SKM-1 (cell line): ENCODE measurements around the gene TLE5.
"Not testable (repeated sequence)": the region's sequence is repeated elsewhere in the genome, so short reads cannot be mapped to it uniquely, and the experiment has no call there.

Experiments used
- DNase-seq: peaks from one replicate; lab custom pipeline; 2025; ENCODE audit not compliant: unreplicated experiment; lab: John Stamatoyannopoulos, UW

TLE5 gene

GRCh38 chr19:3027981-3028304 is 34.4 kb downstream of the TLE5 start:
- no peak for DNase-seq

- no peak for DNase-seq
These were observed 35.0 kb downstream of the TLE5 start for GRCh38 chr19:3027292-3027691.

GRCh38 chr19:3026768-3027167 is 35.5 kb downstream of the TLE5 start:
- DNase-seq: no peak

- no peak for DNase-seq
These were observed 36.8 kb downstream of the TLE5 start for GRCh38 chr19:3025549-3025886.

DNA sequence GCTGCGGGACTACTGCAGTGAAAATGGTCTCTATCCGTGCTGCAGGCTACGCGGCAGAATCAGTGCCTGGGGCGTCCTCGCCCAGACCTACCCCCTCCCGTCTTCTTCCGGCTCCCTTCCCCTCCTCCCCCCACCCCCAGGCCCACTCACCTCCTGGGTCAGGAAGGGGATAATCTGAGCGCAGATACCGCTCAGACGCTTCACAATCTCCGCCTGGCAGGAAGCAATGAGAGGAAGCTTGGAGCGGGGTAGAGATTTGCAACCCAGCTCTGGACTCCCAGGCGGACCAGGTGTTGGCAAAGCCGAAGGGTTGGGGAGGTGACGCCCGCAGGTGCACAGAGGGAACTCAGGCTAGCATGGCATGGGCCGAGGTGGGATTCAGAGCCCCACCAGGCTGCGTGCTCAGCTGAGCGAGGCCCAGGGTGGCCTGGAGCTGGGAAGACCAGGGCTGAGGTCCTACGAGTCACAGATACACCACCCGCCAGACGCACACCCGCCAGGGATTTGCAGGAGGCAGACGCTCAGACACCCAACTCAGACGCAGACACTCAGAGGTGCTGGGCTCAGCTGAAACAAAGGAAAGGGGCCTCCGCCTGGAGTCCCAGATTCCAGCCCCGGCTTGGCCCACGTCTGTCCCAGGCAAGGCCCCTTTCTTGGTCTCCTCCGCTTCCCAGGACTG is 37.3 kb downstream of the TLE5 start:
- DNase-seq: no peak

DNA sequence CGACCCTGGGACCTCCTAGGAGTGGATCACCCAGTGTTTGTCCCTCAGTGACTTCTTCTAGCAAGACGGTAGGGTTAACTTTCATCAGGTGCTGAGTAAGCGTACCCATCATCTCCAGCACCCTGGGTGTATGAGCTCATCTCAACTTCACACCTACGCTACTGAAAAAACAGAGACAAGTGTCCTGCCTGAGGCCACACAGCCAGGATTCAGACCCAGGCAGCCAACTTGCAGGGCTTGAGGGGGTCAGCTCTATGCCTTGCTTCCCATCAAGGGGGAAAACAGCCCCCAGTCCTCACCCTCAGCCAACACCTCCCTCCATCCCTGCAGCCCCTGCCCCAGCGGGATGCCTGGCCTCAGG is 37.8 kb downstream of the TLE5 start:
- DNase-seq: no peak

- no peak for DNase-seq
These were observed 41.9 kb downstream of the TLE5 start for GRCh38 chr19:3020321-3020960.

DNA sequence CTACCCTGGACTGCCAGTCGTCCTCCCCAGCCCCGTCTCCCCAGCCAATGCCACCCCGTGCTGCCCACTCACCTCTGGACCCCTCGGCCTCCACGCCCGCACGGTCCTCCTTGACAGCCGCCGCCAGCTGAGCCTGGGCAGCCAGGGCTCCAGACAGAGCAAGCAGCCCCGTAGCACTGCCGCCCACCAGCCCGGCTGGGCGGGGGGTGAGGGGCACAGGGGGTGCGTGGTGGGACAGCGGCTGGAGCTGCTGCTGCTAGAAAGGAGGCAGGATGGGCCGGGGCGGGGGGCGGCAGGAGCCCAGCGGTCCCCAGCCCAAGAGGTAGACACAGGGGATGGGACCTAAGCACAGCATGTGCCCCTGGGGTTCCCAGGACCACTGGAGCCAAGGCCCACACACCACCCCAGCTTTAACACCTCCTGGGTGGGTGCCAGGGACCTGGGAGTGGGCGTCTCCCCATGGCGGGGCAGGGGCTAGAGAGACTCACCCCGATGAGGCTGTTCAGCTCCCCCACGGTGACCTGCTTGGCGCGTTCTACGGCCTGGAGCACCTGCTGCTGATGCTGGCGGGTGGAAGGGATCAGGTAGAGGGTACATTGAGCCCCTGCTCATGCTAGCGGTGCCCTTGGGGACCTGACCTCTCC is 43.0 kb downstream of the TLE5 start:
- DNase-seq: no peak

DNA sequence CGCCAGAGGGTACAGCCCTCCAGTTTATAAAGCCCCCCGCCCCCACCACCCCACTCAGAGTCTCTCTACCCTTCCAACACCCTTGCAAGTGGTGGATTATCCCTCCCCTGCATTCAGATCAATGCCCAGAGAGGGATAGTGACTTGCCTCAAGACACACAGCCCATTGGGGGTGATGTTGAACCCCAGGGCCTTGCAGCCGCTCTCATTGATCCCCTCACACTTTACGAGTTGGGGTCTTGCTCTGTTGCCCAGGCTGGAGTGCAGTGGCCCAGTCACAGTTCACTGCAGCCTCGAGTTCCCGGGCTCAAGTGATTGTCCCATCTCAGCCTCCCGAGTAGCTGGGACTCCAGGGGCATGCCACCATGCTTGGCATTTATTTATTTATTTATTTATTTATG is 44.4 kb downstream of the TLE5 start:
- no peak for DNase-seq

DNA sequence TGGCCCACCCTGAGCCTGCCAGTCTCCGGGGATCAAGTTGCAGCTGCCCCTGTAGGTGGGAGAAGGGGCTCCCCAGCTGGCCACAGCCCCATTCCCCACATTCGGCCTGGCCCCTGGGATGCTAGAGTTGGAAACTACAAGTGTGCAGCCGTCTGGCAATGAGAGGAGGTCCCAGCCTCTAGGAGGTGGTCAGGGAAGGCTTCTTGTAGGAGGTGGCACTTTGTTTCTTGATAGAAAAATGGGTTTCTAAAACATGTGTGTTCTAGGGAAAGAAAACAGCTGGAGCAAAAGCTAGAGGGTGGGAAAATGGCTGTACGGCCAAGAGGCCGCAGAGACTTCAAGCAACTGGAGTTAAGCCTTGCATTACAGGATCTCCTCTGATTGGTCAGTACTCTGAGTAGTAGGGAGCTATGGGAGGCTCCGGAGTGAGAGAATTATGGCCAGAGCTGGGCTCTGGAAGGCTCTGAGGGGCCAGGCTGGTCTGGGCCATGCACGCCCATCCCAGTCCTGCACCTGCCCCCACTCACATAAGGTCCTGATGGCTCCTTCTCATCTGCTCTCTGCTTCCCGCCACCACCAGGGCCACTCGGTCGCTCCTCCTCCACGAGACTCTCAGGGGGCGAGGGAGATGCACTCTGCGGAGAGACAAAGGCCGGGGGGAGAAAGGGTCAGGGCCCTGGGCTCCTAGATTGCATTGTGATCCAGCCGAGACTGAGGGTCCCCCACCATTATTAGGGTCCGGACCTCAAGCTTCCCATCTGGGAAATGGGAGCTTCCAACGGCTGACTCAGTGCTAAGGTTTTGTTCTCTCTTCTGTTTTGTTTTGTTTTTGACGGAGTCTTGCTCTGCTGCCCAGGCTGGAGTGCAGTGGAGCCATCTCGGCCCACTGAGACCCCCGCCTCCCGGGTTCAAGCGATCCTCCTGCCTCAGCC is 46.9 kb downstream of the TLE5 start:
- no peak for DNase-seq

DNA sequence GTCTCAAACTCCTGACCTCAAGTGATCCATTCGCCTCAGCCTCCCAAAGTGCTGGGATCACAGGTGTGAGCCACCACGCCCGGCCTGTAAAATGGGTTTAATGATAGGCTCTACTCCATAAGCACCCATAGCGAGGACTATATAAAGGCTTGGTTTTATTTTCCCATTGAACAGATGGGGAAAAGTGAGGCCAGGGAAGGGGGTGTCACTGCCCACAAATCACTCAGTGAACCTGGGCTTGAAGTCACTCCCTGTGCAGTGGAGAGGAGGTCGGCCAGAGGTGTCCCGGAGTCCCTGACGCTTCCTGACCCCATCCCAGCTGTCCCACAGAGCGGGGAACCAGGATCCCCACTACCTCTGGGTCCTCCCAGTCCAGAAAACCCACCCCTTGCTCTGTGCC is 48.2 kb downstream of the TLE5 start:
- DNase-seq: no peak

- no peak for DNase-seq
These were observed 49.0 kb downstream of the TLE5 start for GRCh38 chr19:3013263-3013725.

GRCh38 chr19:3012621-3013262 is 49.6 kb downstream of the TLE5 start:
- no peak for DNase-seq

- not testable (repeated sequence) for DNase-seq
These were observed 50.2 kb downstream of the TLE5 start for GRCh38 chr19:3012059-3012458.

- no peak for DNase-seq
These were observed 51.4 kb downstream of the TLE5 start for GRCh38 chr19:3010871-3011270.

- DNase-seq: no peak
These were observed 53.3 kb downstream of the TLE5 start for GRCh38 chr19:3008994-3009393.

- no peak for DNase-seq
These were observed 54.3 kb downstream of the TLE5 start for GRCh38 chr19:3007975-3008374.

- DNase-seq: no peak
These were observed 56.1 kb downstream of the TLE5 start for GRCh38 chr19:3006075-3006767.

DNA sequence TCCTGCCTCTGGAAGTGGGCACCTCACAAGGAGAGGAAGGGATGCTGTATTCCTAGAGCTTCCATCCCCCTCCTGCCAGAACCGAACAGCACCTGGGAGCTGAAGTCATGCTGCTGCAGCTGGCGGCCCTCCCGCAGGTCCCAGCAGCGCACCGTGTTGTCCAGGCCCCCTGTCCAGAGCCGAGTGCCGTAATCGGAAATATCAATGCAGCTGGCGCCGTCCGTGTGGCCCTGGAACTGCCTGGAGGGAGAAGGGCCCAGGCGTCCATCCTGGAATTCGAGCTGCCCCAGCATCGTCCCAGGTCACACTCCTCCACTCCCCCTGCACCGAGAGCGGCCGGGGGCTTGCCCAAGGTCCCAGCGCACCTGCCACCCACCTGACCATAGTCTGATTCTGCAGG is 57.0 kb downstream of the TLE5 start:
- no peak for DNase-seq

- DNase-seq: no peak
These were observed 57.8 kb downstream of the TLE5 start for GRCh38 chr19:3004522-3004921.

DNA sequence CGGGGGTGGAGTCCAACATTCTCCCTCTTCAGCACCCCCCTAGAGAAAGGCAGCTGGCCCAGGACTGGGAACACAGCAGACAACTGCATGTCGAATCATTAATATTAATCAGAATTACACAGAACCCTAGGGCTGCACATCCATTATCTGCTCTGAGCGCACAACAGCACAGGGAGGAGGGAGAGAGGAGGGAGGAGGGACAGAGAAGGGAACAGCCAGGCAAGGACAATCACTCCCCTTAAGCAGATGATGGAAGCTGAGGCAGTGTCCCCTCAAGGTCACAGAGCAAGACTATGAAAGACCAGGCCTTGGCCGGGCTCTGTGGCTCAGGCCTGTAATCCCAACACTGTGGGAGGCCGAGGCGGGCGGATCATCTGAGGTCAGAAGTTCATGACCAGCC is 59.2 kb downstream of the TLE5 start:
- DNase-seq: no peak
